SK-MEL-5 (cell line): ENCODE measurements around the gene HOXD9. TPM values are rescaled to one million over a fixed set of nuclear protein-coding genes. Genes with fewer than 3 reads are reported as not detected.

Experiments used
- DNase-seq: peaks from one replicate; pipeline ENCODE4 v3.0.0-alpha.2; 2016; ENCODE audit warnings: low read depth, low spot score
- in situ Hi-C: cut with HindIII; loops from 2 replicates; pipeline ENCODE4 v1.10.0; 2016; ENCODE audit warnings: low sequenced_read_pairs, high pct_unique_total_duplicates, low pct_unique_long_range_greater_than_20kb
- total RNA-seq: library from RNA; depleted of rRNA; stranded (reverse); fragments of >200 nt; shearing (Covaris generic); gene quantifications from 2 replicates; pipeline ENCODE4 v1.2.3, GENCODE V29; 2014

Gene HOXD9
- total RNA-seq, 1 experiment from 2014 or later: 0.18 TPM

- in situ Hi-C loops: no loop called here
- DNase-seq: no peak
Measured at GRCh38 chr2:176142281-176142680, 19.8 kb downstream of the HOXD9 start.

- in situ Hi-C loops: no loop called here
- DNase-seq: no peak
Measured at GRCh38 chr2:176145085-176145969, 22.8 kb downstream of the HOXD9 start.

- in situ Hi-C loops: no loop called here
- DNase-seq: no peak
Measured at GRCh38 chr2:176146101-176146500, 23.6 kb downstream of the HOXD9 start.

- no peak for DNase-seq
- in situ Hi-C loops: no loop called here
Measured at GRCh38 chr2:176146645-176147044, 24.1 kb downstream of the HOXD9 start.

- DNase-seq: no peak
- in situ Hi-C loops: no loop called here
Measured at GRCh38 chr2:176147210-176147799, 24.8 kb downstream of the HOXD9 start.

- in situ Hi-C loops: no loop called here
- no peak for DNase-seq
Measured at GRCh38 chr2:176147800-176148496, 25.4 kb downstream of the HOXD9 start.

GRCh38 chr2:176148751-176149421 lies 26.4 kb downstream of the HOXD9 start:
- no peak for DNase-seq
- in situ Hi-C loops: no loop called here

- no peak for DNase-seq
- in situ Hi-C loops: no loop called here
Measured at GRCh38 chr2:176149481-176149938, 27.0 kb downstream of the HOXD9 start.

- in situ Hi-C loops: no loop called here
- DNase-seq: no peak
Measured at GRCh38 chr2:176149939-176150583, 27.5 kb downstream of the HOXD9 start.

GRCh38 chr2:176150584-176151441 lies 28.3 kb downstream of the HOXD9 start:
- no peak for DNase-seq
- in situ Hi-C loops: no loop called here

- in situ Hi-C loops: no loop called here
- DNase-seq: no peak
Measured at GRCh38 chr2:176151442-176152287, 29.1 kb downstream of the HOXD9 start, which contains the start of gene HOXD4. Gene HOXD4, plus strand, starts transcription at chr2:176151550. Its CDS starts 84 bp downstream, at chr2:176151634.

GRCh38 chr2:176152350-176153181 lies 30.0 kb downstream of the HOXD9 start:
- DNase-seq: no peak
- in situ Hi-C loops: no loop called here

- in situ Hi-C loops: no loop called here
- DNase-seq: no peak
Measured at GRCh38 chr2:176154576-176155252, 32.2 kb downstream of the HOXD9 start.

GRCh38 chr2:176155356-176156044 lies 33.0 kb downstream of the HOXD9 start:
- in situ Hi-C loops: no loop called here
- no peak for DNase-seq
